ENCODE results near the gene HMX1. TPM values are rescaled to one million over a fixed set of nuclear protein-coding genes. Genes with fewer than 3 reads are reported as not detected.

Gene HMX1
- total and polyA plus RNA-seq, 10 of the 15 experiments (the other 5 are each of a cell fraction or from before 2014, with no cell fraction given): not detected

- BruUV-seq (replicated peaks): no TSS peak
- CTCF ChIA-PET: no interaction called here
Observed at GRCh38 chr4:8905773-8906667, 34.4 kb upstream of the HMX1 start.

More at GRCh38 chr4:8905773-8906667, 34.4 kb upstream of the HMX1 start:
- Histone ChIP-seq H3K4me2 (ENCODE audit: control insufficient read depth, insufficient read depth) (no peak overlapping the region), H3K4me1 (ENCODE audit: control insufficient read depth, insufficient read depth, low read length) (no peaks in the 10 kb centered on the region), H3K9ac (ENCODE audit: control insufficient read depth, insufficient read depth, low read length) (no peak overlapping the region), H3K27ac (ENCODE audit: control insufficient read depth, insufficient read depth) (no peak overlapping the region), H3K36me3 (ENCODE audit: control insufficient read depth in 2 of 2, insufficient read depth in 2 of 2, low read length in 1 of 2) (no peaks in the 10 kb centered on the region), H3K4me3 (no peak overlapping the region), H3K9me3 (replicated peaks; ENCODE audit: control insufficient read depth, insufficient read depth, low read length) (peaks cover 6% of the 10 kb centered on the region; the same call in 2 of the 3 replicates), H3K79me2 (ENCODE audit: control insufficient read depth, insufficient read depth, low read length) (no peaks in the 10 kb centered on the region), H2AFZ (ENCODE audit: control insufficient read depth, low read depth, low read length) (no peak overlapping the region), H3K27me3 (replicated peaks in 1 of 2; ENCODE audit: control insufficient read depth in 2 of 2, insufficient read depth in 2 of 2, low read length in 1 of 2) (no peaks in the 10 kb centered on the region; a peak in 1 of 4 replicates), H4K20me1 (ENCODE audit: control insufficient read depth, insufficient read depth) (no peaks in the 10 kb centered on the region)
- DNase-seq (ENCODE audit: low read depth, low spot score) (no peak), ATAC-seq (no peak), FAIRE-seq (no peak)
- intact Hi-C loops (cut with micrococcal nuclease; ENCODE audit: unreplicated experiment): no loop called here
- TF ChIP-seq NFIC (IDR thresholded peaks at IDR 0.05; ENCODE audit: low read depth, low read length) (no peak), JUND (IDR thresholded peaks at IDR 0.05; ENCODE audit: low read depth, low read length) (no peak), DPF2 (IDR thresholded peaks at IDR 0.05) (no peak), IKZF2 (IDR thresholded peaks at IDR 0.05) (no peak), CBX3 (IDR thresholded peaks at IDR 0.05; ENCODE audit: borderline replicate concordance, low read depth) (no peak), ZNF687 (IDR thresholded peaks at IDR 0.05) (no peak), HDGF (IDR thresholded peaks at IDR 0.05) (no peak), HCFC1 (IDR thresholded peaks at IDR 0.05; ENCODE audit: low read length) (no peak), BACH1 (IDR thresholded peaks at IDR 0.05; ENCODE audit: borderline replicate concordance) (no peak), SREBF2 (IDR thresholded peaks at IDR 0.05; ENCODE audit: low read length) (no peak), FOS (IDR thresholded peaks at IDR 0.05; ENCODE audit: borderline replicate concordance, extremely low read depth, insufficient read length) (no peak), RB1 (IDR thresholded peaks at IDR 0.05; ENCODE audit: borderline replicate concordance) (no peak), JUNB (IDR thresholded peaks at IDR 0.05) (no peak), SMARCA5 (IDR thresholded peaks at IDR 0.05) (no peak), EP300 (IDR thresholded peaks at IDR 0.05; ENCODE audit: borderline replicate concordance in 1 of 2, control insufficient read depth in 1 of 2, low read depth in 2 of 2, low read length in 2 of 2) (no peak), KDM1A (IDR thresholded peaks at IDR 0.05; ENCODE audit: borderline replicate concordance) (no peak), YBX1 (IDR thresholded peaks at IDR 0.05) (no peak)
- TF ChIP-seq, protein P1, sequence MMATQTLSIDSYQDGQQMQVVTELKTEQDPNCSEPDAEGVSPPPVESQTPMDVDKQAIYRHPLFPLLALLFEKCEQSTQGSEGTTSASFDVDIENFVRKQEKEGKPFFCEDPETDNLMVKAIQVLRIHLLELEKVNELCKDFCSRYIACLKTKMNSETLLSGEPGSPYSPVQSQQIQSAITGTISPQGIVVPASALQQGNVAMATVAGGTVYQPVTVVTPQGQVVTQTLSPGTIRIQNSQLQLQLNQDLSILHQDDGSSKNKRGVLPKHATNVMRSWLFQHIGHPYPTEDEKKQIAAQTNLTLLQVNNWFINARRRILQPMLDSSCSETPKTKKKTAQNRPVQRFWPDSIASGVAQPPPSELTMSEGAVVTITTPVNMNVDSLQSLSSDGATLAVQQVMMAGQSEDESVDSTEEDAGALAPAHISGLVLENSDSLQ (IDR thresholded peaks at IDR 0.05): no peak
- TF ChIP-seq, protein P2, sequence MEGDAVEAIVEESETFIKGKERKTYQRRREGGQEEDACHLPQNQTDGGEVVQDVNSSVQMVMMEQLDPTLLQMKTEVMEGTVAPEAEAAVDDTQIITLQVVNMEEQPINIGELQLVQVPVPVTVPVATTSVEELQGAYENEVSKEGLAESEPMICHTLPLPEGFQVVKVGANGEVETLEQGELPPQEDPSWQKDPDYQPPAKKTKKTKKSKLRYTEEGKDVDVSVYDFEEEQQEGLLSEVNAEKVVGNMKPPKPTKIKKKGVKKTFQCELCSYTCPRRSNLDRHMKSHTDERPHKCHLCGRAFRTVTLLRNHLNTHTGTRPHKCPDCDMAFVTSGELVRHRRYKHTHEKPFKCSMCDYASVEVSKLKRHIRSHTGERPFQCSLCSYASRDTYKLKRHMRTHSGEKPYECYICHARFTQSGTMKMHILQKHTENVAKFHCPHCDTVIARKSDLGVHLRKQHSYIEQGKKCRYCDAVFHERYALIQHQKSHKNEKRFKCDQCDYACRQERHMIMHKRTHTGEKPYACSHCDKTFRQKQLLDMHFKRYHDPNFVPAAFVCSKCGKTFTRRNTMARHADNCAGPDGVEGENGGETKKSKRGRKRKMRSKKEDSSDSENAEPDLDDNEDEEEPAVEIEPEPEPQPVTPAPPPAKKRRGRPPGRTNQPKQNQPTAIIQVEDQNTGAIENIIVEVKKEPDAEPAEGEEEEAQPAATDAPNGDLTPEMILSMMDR (IDR thresholded peaks at IDR 0.05 in 2 of 3, conservative IDR thresholded peaks at IDR 0.05 in 1 of 3; ENCODE audit: control insufficient read depth in 2 of 3, extremely low read depth in 1 of 3, insufficient read depth in 1 of 3, low read depth in 3 of 3, low read length in 3 of 3): no peak
- WGBS (ENCODE audit: insufficient coverage, insufficient replicate concordance, low lambda C conversion rate, missing lambda C conversion rate): 54% methylated on average over 33 of the region's 33 CpGs
- in situ Hi-C loops (cut with MboI): no loop called here
- ChIA-PET SMC1A (ENCODE audit: uncharacterized antibody, unreplicated experiment) (no interaction called here), RAD21 (ENCODE audit: unreplicated experiment) (no interaction called here), POLR2A (no interaction called here)
